GM18870 (cell line): ENCODE measurements around the gene NR5A1.

ENCODE experiments used
- ATAC-seq: cut with Tn5 transposase; IDR thresholded peaks from one replicate; pipeline ENCODE4 v1.9.1; 2021; ENCODE audit warnings: moderate library complexity; ENCODE audit not compliant: unreplicated experiment

The NR5A1 gene

GRCh38 chr9:124500028-124500795 is 7.0 kb downstream of the NR5A1 start:
- no peak for ATAC-seq

DNA sequence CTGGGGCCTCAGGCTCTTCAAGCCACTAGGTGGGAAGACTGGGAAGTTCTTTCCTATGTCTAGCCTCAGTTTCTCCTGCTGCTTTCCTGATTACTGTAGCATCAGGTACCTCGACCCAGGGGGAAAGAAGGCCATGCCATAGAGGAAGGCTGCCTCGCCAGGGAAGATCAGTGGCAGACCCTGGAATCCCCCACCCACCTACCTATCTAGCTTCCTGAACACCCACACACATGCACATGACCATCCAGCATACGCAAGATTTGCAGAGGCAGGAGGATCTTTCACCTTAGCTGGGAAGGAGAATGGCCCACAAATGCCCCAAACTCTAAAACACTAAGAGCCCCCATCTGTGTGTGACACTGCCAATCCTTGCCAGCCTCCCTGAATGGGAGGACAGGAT is 8.0 kb downstream of the NR5A1 start:
- no peak for ATAC-seq

- no peak for ATAC-seq
These were observed 8.6 kb downstream of the NR5A1 start for GRCh38 chr9:124498499-124499146.

DNA sequence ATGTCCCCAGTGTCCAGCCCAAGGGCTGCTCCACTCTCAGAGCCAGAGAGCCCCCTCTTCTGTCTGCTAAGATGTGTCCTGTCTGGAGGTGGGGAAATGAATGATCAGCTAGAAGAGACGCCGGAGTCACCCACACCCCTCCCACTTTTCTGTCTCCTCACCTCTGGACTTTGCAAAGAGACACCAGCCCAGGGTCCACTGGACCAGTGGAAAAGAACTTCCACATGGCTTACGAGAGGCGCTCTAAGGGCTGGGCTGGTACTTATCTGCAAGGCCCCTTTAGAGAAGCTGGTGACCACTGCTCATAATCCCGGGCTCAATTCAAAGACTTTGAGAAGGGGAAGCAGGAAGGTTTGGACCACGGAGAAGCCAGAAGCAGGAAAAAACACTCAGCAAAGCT is 9.2 kb downstream of the NR5A1 start:
- ATAC-seq = no peak

- ATAC-seq = no peak
These were observed 9.8 kb downstream of the NR5A1 start for GRCh38 chr9:124497441-124497840.

DNA sequence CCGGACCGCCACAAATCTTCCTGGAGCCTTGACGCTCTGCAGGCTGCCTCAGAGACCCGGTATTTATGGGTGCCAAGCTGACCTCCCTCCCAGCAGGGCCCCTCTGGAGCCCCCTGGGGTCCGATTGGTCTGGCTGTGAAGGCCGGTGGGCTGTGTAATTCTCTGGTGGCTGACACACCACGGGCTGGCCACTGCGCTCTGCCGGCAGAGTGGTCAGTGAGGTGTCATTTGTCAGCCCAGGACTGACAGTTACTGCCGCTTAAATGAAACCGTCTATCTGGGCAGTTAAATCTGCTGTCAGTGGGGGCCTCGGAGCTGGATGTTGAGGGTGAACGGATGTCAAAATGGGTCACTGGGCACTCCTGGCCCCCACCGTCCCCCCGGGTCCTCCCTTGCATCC is 10.7 kb downstream of the NR5A1 start:
- no peak for ATAC-seq

DNA sequence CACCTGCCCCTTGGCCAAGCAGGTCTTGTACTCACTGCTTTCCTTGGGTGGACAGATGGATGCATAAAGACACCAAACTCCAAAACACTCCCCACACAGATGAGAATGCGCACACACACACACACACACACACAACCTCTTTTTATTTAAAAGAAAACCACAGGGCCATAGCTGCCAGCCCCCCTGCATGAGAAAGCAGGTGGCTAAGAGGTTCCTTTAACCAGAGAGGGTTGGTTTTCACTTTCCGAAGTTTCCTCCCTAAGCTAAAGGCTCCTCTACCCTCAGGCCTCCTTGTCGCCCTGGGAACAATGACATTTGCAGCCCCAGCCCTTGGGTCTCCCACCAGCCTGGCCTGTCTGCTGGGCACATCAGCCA is 11.1 kb downstream of the NR5A1 start:
- ATAC-seq = no peak

GRCh38 chr9:124495126-124496074 is 11.8 kb downstream of the NR5A1 start:
- no peak for ATAC-seq

DNA sequence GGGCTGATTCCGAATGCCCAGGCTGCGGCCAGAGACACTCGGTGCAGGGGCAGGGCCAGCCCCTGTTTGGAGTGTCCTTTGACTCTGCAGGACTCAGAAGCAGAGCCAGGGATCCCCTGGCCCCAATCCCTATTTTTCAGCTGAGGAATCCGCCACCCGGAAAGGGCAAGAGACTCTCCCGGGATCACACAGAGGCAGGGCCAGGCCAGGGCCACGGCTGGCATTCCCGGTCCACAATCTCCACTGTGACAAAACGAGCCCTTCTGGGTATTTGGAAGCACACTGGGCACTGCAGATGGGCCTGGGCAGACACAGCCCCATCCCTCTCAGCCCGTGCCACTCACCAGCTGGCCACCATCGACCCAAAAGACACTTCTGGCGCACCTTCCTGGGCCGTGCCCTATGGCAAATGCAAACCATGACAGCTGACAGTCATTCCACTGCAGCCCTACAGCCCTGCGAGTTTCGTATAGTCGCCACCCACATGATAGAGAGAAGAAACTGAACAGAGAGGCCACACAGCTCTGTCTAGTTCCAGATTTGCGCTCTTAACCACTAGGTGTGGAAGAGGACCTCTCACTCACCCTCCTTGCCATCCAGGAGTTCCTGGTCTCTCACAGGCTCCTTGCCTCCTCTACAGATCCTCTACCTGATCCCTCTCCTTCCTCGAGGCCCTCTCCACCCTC is 13.3 kb downstream of the NR5A1 start:
- ATAC-seq = no peak

DNA sequence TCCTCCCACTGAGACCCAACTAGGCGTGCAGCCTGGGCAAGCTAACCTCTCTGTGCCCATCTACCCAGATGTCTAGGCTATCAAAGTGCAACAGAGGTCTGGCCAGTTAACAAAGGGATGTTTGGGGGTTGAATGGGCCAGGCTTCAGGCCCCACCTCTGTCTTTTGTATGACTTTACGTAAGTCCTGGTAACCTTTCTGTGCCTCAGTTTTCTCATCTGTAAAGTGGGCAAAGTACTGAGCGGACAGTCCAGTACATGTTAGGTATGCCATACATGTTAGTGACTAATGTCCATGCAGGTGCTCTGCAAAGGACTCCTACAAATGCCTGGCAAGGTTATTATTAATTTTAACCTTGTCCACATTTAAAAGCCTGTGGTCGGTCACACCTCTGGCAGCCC is 14.0 kb downstream of the NR5A1 start:
- no peak for ATAC-seq

GRCh38 chr9:124492818-124493217 is 14.4 kb downstream of the NR5A1 start:
- no peak for ATAC-seq

DNA sequence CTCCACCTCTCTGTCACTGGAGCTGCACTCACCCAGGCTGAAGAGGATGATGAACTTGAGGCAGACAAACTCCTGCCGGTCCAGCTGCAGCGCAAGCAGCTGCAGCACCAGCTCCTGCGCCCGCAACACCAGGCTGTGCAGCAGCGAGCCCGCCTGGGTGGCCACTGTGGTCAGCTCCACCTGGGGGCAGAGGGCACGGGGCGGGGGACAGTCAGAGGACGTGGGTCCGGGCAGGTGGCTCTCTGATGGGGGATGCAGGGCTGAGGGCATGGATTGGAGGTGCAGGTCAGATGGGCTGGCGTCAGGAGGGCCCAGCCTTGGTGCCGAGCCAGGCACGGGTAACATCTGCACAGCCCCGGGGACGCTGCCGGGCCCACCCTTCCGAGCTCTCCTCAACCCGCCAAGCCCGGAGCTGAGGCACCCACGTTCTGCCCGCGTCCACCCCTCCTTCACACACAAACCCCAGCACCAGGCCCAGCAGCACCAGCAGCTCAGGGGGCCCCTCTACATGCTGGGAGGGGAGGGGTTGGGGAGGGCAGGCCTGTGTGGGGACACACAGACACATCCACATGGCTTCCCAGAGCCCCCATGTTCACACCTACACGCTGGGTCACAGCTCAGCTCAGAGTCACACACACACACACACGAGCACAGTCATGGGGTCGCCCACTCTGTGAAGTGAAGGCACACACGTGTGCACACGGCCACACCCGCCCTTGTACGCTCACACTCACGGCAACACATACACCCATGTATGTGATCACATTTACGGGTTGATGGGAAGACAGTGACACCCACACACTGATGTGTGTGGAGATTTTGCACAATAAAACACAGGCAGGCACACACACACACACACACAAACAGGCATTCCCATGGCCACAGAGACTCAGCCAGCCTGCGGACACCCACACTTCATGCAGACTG is 15.9 kb downstream of the NR5A1 start:
- ATAC-seq = no peak

GRCh38 chr9:124490004-124490403 is 17.2 kb downstream of the NR5A1 start:
- ATAC-seq = no peak

GRCh38 chr9:124489222-124489621 is 18.0 kb downstream of the NR5A1 start:
- no peak for ATAC-seq

GRCh38 chr9:124488641-124489210 is 18.5 kb downstream of the NR5A1 start:
- no peak for ATAC-seq

DNA sequence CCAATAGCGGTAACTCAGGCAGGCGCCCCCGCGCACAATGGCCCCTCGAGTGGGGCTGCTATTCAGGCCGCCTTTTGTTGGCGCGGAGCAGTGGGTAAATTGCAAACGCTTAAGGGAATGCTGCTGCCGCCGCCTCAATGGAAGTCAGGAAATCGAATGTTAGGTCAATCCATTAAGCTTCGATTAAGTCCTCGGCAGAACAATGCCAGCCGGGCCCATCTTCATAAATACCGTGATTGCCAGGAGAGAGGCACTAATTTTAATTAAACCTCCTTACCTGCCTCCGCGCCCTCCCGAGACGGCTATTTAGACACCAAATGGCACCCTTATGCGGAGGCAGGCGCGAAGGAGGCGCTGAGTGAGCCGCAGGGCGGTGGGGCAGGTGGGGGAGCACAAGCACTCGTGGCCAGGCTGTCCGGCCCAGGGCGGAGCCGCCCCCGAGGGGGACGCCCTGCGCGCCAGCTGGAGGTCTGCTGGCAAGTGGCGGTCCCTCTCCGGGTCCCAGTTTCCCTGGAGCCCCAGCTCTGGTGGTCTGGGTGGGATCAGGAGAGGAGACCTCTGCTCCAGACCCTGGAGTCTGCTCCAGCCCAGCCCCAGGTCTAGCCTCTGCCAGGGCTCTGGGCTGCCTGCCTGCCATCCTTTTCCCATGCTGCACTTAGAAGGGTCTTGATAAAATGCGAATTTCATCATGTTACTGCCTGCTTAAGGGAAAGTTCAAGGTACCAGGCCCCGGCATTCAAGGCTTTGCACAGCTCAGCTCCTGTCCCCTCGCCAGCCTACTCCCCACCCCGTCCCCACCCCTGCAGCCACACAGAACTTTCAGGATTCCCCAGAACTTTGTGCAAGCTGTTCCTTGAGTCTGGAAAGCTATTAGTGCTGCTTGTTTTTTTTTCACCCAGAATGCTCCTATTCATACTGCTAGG is 19.7 kb downstream of the NR5A1 start:
- no peak for ATAC-seq

DNA sequence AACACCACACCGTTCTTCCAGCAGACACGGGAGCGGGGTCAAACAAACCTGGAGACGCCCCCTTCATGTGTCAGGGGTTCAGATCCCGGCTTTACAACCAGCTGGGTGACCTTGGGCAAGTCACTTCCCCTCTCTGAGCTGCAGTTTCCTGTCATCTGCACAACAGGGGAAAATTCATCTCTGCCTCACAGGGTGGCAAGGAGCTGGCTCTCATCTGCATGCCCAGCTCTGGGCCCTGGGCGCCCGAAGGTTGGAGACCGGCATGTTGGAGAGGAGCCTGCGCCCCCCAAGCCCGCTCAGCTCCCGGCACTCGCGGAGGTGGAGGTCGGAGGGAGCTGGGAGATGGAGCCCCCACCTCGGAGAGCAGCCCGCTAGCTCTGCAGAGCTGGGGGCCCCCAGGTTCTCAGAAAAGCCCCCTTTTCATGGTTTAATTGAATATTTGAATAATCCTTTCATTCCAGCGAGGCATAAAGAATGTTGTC is 20.4 kb downstream of the NR5A1 start:
- no peak for ATAC-seq

- ATAC-seq = no peak
These were observed 21.3 kb downstream of the NR5A1 start for GRCh38 chr9:124485936-124486335.
